GM12891 (cell line): ENCODE results near the gene ZNF142.

Experiments
- POLR2A ChIP-seq: IDR thresholded peaks from 2 replicates; pipeline ENCODE4 v1.6.1; 2011; ENCODE audit warnings: low read depth, low read length, control low read depth
- SPI1 ChIP-seq: IDR thresholded peaks from 2 replicates; pipeline ENCODE4 v1.6.1; 2011; ENCODE audit warnings: low read depth, low read length, control low read depth

GRCh38 chr2:218664653-218665052, 5.2 kb upstream of the ZNF142 start:
- TF ChIP-seq POLR2A: no peak
- no peak for TF ChIP-seq SPI1
